Smooth muscle cell (in vitro differentiated cells): ENCODE measurements around the gene PDPN. TPM values are rescaled to one million over a fixed set of nuclear protein-coding genes. Genes with fewer than 3 reads are reported as not detected.

Experiments used
- DNase-seq: peaks from one replicate; lab custom pipeline; 2025; ENCODE audit not compliant: unreplicated experiment; lab: John Stamatoyannopoulos, UW
- H2AFZ ChIP-seq: fragments of 200-600 bp; sonication (generic); 2 replicates; pipeline ENCODE4 v1.6.0; 2016; ENCODE audit warnings: antibody characterized with exemption, low read depth, mild to moderate bottlenecking
- H3F3A ChIP-seq: fragments of 200-600 bp; sonication (generic); 2 replicates; pipeline ENCODE4 v1.6.0; 2017; ENCODE audit warnings: antibody characterized with exemption, low read depth
- H3K27ac ChIP-seq: fragments of 200-600 bp; sonication (generic); 2 replicates; pipeline ENCODE4 v1.5.1; 2016; ENCODE audit warnings: low read depth, mild to moderate bottlenecking
- H3K27me3 ChIP-seq: fragments of 200-600 bp; sonication (generic); 2 replicates; pipeline ENCODE4 v1.6.1; 2016; ENCODE audit warnings: low read depth, mild to moderate bottlenecking
- H3K36me3 ChIP-seq: fragments of 200-600 bp; sonication (generic); 2 replicates; pipeline ENCODE4 v1.5.1; 2016; ENCODE audit warnings: low read depth
- H3K4me1 ChIP-seq: fragments of 200-600 bp; sonication (generic); 2 replicates; pipeline ENCODE4 v1.5.1; 2016; ENCODE audit warnings: low read depth
- H3K4me2 ChIP-seq: fragments of 200-600 bp; sonication (generic); 2 replicates; pipeline ENCODE4 v1.6.0; 2016; ENCODE audit warnings: mild to moderate bottlenecking
- H3K4me3 ChIP-seq: fragments of 200-600 bp; sonication (generic); 2 replicates; pipeline ENCODE4 v1.5.1; 2016; ENCODE audit warnings: mild to moderate bottlenecking
- H3K79me2 ChIP-seq: fragments of 200-600 bp; sonication (generic); 2 replicates; pipeline ENCODE4 v1.6.0; 2016; ENCODE audit warnings: low read depth, mild to moderate bottlenecking
- H3K9ac ChIP-seq: fragments of 200-600 bp; sonication (generic); 2 replicates; pipeline ENCODE4 v1.6.0; 2016; ENCODE audit warnings: low read depth
- H3K9me3 ChIP-seq: fragments of 200-600 bp; sonication (generic); replicated peaks from 2 replicates; pipeline ENCODE4 v1.5.1; 2016; ENCODE audit warnings: low read depth
- H4K20me1 ChIP-seq: fragments of 200-600 bp; sonication (generic); 2 replicates; pipeline ENCODE4 v1.6.0; 2016; ENCODE audit warnings: low read depth
- WGBS: methylation state at CpG from one replicate; pipeline ENCODE4 v1.1.7; 2016; ENCODE audit warnings: low lambda C conversion rate; 5-methylcytosine and 5-hydroxymethylcytosine counted together
- polyA plus RNA-seq: library from polyadenylated mRNA; unstranded; fragments of >200 nt; fragmentation: Nextera tagmentation; extraction: Ambion mirVana; gene quantifications from 2 replicates; pipeline ENCODE4 v1.2.1, GENCODE V29; 2016
- total RNA-seq: library from RNA; depleted of rRNA; stranded (reverse); fragments of >200 nt; gene quantifications from 2 replicates; pipeline ENCODE4 v1.2.3, GENCODE V29; 2014
- TF ChIP-seq, protein P1 (sequence below): fragments of 200-600 bp; sonication (generic); IDR thresholded peaks from 2 replicates; pipeline ENCODE4 v1.5.1; 2017; ENCODE audit warnings: borderline replicate concordance, mild to moderate bottlenecking, antibody characterized with exemption; ENCODE audit not compliant: insufficient read depth, poor library complexity, severe bottlenecking

Gene PDPN
- total and polyA plus RNA-seq, 2 experiments from 2014 or later: 414 to 459 TPM

- Histone ChIP-seq H4K20me1 (peaks cover 40% of the 10 kb centered on the region), H3K27me3 (no peaks in the 10 kb centered on the region), H3F3A (peaks cover 24% of the 10 kb centered on the region), H2AFZ (no peak overlapping the region), H3K4me1 (peaks cover 11% of the 10 kb centered on the region), H3K79me2 (peaks cover 53% of the 10 kb centered on the region), H3K4me3 (no peak overlapping the region), H3K9me3 (no peaks in the 10 kb centered on the region), H3K36me3 (peaks cover 28% of the 10 kb centered on the region), H3K27ac (peak overlapping the region; percentile 95), H3K9ac (no peak overlapping the region), H3K4me2 (peak overlapping the region; percentile 16)
- TF ChIP-seq, protein P1, sequence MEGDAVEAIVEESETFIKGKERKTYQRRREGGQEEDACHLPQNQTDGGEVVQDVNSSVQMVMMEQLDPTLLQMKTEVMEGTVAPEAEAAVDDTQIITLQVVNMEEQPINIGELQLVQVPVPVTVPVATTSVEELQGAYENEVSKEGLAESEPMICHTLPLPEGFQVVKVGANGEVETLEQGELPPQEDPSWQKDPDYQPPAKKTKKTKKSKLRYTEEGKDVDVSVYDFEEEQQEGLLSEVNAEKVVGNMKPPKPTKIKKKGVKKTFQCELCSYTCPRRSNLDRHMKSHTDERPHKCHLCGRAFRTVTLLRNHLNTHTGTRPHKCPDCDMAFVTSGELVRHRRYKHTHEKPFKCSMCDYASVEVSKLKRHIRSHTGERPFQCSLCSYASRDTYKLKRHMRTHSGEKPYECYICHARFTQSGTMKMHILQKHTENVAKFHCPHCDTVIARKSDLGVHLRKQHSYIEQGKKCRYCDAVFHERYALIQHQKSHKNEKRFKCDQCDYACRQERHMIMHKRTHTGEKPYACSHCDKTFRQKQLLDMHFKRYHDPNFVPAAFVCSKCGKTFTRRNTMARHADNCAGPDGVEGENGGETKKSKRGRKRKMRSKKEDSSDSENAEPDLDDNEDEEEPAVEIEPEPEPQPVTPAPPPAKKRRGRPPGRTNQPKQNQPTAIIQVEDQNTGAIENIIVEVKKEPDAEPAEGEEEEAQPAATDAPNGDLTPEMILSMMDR: no peak
- DNase-seq: no peak
- 86% methylated on average over 8 of the region's 8 CpGs for WGBS
These were observed 23.4 kb downstream of the PDPN start for GRCh38 chr1:13607002-13607401.

GRCh38 chr1:13616234-13616633 is 32.6 kb downstream of the PDPN start:
- Histone ChIP-seq H3F3A (peaks cover 42% of the 10 kb centered on the region), H3K27me3 (no peaks in the 10 kb centered on the region), H3K36me3 (peaks cover 25% of the 10 kb centered on the region), H3K27ac (peak overlapping the region; percentile 70), H3K4me2 (peak overlapping the region; percentile 21), H3K79me2 (no peaks in the 10 kb centered on the region), H3K9me3 (no peaks in the 10 kb centered on the region), H4K20me1 (no peaks in the 10 kb centered on the region), H3K4me1 (no peaks in the 10 kb centered on the region), H3K4me3 (no peak overlapping the region), H2AFZ (no peak overlapping the region), H3K9ac (no peak overlapping the region)
- TF ChIP-seq, protein P1: no peak
- no peak for DNase-seq
- 40% methylated on average over 5 of the region's 5 CpGs for WGBS

DNA sequence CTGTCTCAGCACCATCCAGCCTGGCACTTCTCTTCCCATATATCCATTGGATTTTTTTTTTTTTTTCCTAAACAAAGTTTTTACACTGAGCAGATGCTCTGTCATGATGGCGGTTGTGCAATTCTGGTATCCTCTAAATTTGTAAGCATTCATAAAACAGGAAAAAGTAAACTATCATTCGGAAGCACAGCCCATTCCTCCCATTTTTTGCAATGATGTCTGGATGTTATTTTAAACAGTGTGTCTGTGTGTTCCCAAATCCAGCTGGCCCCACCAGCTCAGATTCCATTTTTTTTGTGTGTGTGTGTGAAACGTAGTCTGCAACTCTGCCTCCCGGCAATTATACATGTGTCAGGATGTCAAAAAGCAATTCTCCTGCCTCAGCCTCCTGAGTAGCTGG is 33.5 kb downstream of the PDPN start:
- Histone ChIP-seq H3K4me3 (no peak overlapping the region), H3K79me2 (no peaks in the 10 kb centered on the region), H3F3A (peaks cover 42% of the 10 kb centered on the region), H3K9ac (no peak overlapping the region), H3K4me1 (no peaks in the 10 kb centered on the region), H2AFZ (no peak overlapping the region), H3K9me3 (no peaks in the 10 kb centered on the region), H3K36me3 (peaks cover 23% of the 10 kb centered on the region), H3K4me2 (peak overlapping the region; percentile 21), H4K20me1 (no peaks in the 10 kb centered on the region), H3K27me3 (no peaks in the 10 kb centered on the region), H3K27ac (peak overlapping the region; percentile 70)
- DNase-seq: no peak
- WGBS: 31% methylated on average over 4 of the region's 4 CpGs
- TF ChIP-seq, protein P1: no peak

- TF ChIP-seq, protein P1: no peak
- no peak for DNase-seq
- Histone ChIP-seq H2AFZ (no peak overlapping the region), H3K27me3 (no peaks in the 10 kb centered on the region), H3F3A (peaks cover 42% of the 10 kb centered on the region), H3K4me1 (no peaks in the 10 kb centered on the region), H3K9ac (no peak overlapping the region), H3K9me3 (no peaks in the 10 kb centered on the region), H3K36me3 (peaks cover 23% of the 10 kb centered on the region), H3K27ac (peak overlapping the region; percentile 70), H3K4me2 (no peak overlapping the region), H4K20me1 (no peaks in the 10 kb centered on the region), H3K4me3 (no peak overlapping the region), H3K79me2 (no peaks in the 10 kb centered on the region)
- WGBS: 93% methylated on average over 1 of the region's 1 CpG
These were observed 34.1 kb downstream of the PDPN start for GRCh38 chr1:13617773-13618172.
